ENCODE data around the gene CRELD1. TPM values are rescaled to one million over a fixed set of nuclear protein-coding genes. Genes with fewer than 3 reads are reported as not detected.

Gene CRELD1
- total and polyA plus RNA-seq, 2 of the 13 experiments (the other 11 are each of a cell fraction or from before 2014, with no cell fraction given) = 27.1 to 61.9 TPM

DNA sequence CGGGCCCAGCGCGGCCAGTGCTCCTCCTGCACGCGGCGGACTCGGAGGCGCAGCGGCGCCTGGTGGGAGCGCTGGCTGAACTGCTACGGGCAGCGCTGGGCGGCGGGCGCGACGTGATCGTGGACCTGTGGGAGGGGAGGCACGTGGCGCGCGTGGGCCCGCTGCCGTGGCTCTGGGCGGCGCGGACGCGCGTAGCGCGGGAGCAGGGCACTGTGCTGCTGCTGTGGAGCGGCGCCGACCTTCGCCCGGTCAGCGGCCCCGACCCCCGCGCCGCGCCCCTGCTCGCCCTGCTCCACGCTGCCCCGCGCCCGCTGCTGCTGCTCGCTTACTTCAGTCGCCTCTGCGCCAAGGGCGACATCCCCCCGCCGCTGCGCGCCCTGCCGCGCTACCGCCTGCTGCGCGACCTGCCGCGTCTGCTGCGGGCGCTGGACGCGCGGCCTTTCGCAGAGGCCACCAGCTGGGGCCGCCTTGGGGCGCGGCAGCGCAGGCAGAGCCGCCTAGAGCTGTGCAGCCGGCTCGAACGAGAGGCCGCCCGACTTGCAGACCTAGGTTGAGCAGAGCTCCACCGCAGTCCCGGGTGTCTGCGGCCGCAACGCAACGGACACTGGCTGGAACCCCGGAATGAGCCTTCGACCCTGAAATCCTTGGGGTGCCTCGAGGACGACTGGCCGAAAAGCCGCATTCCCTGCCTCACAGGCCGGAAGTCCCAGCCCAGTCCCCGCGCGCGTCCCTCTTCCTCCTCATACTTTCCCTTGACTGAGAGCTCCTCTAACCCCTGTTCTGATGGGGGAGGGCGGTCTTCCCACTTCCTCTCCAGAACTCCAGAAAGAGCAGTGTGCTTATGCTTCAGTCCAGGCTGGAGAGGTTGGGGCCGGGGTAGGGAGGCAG, 18.1 kb upstream of the CRELD1 start (continued):
- TF ChIP-seq CSRNP1 (CRISPR knock-in tag; IDR thresholded peaks at IDR 0.05) (0 out of 2 replicates have a peak, but pooled peaks have one; percentile 42), ZNF792 (CRISPR knock-in tag; IDR thresholded peaks at IDR 0.05) (peak; percentile 17), ZNF800 (CRISPR knock-in tag; IDR thresholded peaks at IDR 0.05) (peak; percentile 70; the same call in 1 of the 2 replicates), WIZ (CRISPR knock-in tag; IDR thresholded peaks at IDR 0.05) (0 out of 2 replicates have a peak, but pooled peaks have one; percentile 55), SP4 (CRISPR knock-in tag; IDR thresholded peaks at IDR 0.05) (peak; percentile 75), SALL1 (CRISPR knock-in tag; IDR thresholded peaks at IDR 0.05) (peak; percentile 81), SRY (CRISPR knock-in tag; IDR thresholded peaks at IDR 0.05) (peak; percentile 45; the same call in 1 of the 2 replicates), ZNF549 (CRISPR knock-in tag; IDR thresholded peaks at IDR 0.05) (no peak), ZNF451 (CRISPR knock-in tag; IDR thresholded peaks at IDR 0.05) (peak; percentile 88), ZNF18 (CRISPR knock-in tag; IDR thresholded peaks at IDR 0.05; ENCODE audit: insufficient replicate concordance) (peak; percentile 87), ZNF672 (CRISPR knock-in tag; IDR thresholded peaks at IDR 0.05) (peak; percentile 99), FUBP1 (CRISPR knock-in tag; IDR thresholded peaks at IDR 0.05; ENCODE audit: borderline replicate concordance) (no peak), RNF2 (conservative IDR thresholded peaks at IDR 0.05; ENCODE audit: low read depth) (peak; percentile 84), ZNF678 (CRISPR knock-in tag; IDR thresholded peaks at IDR 0.05) (peak; percentile 43; the same call in 1 of the 2 replicates), ZNF329 (CRISPR knock-in tag; IDR thresholded peaks at IDR 0.05; ENCODE audit: low read depth) (peak; percentile 60; the same call in 1 of the 2 replicates)
- TF ChIP-seq, protein P1, sequence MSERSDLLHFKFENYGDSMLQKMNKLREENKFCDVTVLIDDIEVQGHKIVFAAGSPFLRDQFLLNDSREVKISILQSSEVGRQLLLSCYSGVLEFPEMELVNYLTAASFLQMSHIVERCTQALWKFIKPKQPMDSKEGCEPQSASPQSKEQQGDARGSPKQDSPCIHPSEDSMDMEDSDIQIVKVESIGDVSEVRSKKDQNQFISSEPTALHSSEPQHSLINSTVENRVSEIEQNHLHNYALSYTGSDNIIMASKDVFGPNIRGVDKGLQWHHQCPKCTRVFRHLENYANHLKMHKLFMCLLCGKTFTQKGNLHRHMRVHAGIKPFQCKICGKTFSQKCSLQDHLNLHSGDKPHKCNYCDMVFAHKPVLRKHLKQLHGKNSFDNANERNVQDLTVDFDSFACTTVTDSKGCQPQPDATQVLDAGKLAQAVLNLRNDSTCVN (CRISPR knock-in tag; IDR thresholded peaks at IDR 0.05; ENCODE audit: borderline replicate concordance) = 0 out of 2 replicates have a peak, but pooled peaks have one; percentile 41
- TF ChIP-seq, protein P2, sequence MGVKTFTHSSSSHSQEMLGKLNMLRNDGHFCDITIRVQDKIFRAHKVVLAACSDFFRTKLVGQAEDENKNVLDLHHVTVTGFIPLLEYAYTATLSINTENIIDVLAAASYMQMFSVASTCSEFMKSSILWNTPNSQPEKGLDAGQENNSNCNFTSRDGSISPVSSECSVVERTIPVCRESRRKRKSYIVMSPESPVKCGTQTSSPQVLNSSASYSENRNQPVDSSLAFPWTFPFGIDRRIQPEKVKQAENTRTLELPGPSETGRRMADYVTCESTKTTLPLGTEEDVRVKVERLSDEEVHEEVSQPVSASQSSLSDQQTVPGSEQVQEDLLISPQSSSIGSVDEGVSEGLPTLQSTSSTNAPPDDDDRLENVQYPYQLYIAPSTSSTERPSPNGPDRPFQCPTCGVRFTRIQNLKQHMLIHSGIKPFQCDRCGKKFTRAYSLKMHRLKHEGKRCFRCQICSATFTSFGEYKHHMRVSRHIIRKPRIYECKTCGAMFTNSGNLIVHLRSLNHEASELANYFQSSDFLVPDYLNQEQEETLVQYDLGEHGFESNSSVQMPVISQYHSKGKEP (CRISPR knock-in tag; IDR thresholded peaks at IDR 0.05) = 0 out of 2 replicates have a peak, but pooled peaks have one; percentile 82
